ENCODE measurements around the gene PDE3B.
"Not testable (repeated sequence)": the region's sequence is repeated elsewhere in the genome, so short reads cannot be mapped to it uniquely, and the experiment has no call there.

PDE3B gene

DNA sequence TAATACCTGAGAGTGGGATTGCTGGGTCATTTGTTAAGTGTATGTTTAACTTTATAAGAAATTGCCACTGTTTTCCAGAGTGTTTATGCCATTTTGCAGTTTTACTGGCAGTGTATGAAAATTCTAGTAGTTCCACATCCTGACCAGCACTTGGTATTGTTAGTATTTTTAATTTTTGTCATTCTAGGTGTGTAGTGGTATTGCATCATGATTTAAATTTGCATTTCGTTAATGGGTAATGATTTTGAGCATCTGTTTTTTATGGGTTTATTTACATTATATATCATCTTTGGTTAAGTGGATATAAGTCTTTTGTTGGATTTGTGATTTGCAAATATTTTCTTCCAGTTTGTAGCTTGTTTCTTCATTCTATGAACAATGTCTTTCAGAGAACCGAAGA, 34.7 kb downstream of the PDE3B start:
- no peak for DNase-seq

DNA sequence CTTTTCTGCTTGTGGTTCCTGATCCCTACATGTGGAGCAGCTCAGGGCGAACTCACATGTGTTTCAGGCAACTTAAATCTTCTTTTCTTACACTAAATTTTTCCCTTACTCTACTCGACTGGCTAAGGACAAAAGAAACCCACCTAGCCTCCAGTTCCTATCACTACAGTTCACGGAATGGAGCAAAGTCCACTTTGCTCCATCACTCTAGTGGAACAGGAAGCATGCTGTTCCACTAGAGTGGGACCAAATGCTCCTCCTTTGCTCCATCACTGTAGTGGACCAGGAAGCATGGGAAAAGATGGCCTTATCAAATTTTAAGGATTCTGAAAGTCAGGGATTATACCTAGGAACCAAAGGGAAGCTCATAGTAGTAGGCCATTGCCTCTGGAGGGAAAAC, 36.1 kb downstream of the PDE3B start:
- DNase-seq, result no peak

DNA sequence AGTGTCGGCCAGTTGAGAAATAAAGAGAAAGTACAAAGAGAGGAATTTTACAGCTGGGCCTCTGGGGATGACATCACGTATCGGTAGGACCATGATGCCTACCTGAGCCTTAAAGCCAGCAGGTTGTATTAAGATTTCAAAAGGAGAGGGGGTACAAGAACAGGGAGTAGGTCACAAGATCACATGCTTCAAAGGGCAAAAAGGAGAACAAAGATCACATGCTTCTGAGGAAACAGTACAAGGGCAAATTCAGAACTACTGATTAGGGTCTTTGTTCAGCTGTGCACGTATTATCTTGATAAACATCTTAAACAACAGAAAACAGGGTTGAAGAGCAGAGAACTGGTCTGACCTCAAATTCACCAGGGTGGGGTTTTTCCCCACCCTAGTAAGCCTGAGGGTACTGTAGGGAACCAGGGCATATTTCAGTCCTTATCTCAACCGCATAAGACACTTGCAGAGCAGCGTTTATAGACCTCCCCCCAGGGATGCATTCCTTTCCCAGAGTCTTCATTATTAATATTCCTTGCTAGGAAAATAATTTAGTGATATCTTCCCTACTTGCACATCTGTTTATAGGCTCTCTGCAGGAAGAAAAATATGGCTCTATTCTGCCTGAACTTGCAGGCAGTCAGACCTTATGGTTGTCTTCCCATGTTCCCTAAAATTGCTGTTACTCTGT, 40.8 kb downstream of the PDE3B start:
- not testable (repeated sequence) for DNase-seq

DNA sequence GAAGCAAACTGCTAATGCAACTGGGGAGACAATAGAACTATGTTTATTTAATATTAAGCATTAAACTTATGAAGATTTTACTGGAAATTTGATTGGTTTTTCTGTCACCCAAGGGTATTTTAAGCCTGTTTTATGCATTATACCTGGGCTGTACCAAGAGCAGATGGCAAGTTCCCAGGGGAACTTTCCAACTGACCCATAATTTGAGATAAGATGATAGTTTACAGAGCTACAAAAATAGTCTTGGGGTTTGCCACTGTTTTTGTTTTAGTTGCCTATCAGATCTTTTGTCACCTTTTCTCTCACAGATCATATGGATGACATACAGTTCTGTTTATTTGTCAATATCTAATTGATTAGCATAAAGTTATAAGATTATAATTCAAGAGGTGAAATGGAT, 43.9 kb downstream of the PDE3B start:
- DNase-seq, result no peak

DNA sequence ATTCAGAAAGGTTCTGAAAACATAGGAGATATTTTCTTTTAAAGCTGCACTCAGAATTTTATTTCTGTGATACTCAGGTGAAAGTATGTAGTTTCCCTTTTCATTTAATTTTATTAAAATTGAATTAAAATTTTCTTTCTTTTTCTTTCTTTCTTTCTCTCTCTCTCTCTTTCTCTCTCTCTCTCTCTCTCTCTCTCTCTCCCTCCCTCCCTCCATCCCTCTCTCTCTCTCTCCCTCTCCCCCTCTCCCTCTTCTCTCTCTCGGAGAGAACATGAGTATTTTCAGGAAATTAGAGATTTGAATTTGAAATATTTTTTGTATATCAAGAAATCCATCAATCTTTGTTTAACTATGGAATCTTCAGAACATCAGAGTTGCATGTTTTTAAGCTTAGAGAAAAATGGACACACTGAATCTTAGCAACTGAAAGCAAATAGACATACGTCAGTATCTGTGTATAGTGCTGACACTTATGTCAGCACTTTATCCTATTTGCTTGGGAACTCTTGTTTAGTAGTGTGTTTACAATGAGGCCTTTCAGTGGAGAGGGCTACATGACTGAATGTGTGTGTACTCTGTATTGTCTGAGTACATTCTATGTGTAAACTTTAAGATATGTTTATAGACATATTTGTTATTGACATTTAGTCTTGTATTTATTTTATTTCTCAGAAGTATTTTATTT, 44.5 kb downstream of the PDE3B start:
- DNase-seq, result no peak

DNA sequence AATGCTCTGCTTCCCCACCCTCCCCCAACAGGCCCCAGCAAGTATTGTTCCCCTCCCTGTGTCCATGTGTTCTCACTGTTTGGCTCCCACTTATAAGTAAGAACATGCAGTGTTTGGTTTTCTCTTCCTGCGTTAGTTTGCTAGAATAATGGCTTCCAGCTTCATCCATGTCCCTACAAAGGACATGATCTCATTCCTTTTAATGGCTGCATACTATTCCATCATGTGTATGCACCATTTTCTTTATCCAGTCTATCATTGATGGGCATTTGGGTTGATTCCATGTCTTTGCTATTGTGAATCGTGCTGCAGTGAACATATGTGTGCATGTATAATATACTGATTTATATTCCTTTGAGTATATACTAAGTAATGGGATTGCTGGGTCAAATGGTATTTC, 52.1 kb downstream of the PDE3B start:
- not testable (repeated sequence) for DNase-seq

DNA sequence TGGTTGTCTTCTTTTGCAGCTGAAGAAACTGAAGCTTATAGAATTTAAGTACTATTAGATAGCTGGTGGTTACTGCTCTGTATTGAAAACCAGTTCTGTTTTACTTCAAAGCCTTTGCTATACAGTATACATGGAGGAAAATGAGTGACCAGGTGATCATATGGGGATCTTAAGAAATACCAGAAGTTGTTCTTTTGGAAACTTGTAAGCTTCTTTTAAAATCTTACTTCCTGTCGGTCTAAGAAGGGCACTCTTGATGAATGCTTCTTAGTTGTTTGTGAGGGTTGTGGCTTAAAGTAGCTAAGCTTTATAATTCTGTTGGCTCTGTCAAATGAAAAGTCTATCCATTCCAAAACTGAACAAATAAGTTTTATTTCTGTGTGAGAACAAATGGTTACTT, 55.2 kb downstream of the PDE3B start:
- no peak for DNase-seq

DNA sequence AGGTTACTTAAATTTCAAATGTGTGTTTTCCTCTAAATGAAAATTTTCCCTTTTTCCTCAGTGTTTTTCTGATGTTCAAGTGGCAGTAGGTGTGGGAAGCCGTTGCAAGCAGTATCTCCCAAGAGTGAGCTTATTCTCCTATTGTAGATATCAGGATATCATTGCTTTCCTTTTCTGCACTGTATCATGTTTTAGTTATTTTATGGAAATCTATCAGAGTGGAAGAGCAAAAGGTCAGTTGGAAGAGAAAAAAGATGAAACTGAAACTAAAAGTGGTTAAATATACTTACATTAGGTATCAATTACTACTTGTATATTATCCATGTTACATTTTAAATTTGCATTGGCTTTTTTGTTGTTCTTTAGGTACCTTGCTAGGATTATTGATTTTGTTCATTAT, 57.0 kb downstream of the PDE3B start:
- DNase-seq, result no peak

DNA sequence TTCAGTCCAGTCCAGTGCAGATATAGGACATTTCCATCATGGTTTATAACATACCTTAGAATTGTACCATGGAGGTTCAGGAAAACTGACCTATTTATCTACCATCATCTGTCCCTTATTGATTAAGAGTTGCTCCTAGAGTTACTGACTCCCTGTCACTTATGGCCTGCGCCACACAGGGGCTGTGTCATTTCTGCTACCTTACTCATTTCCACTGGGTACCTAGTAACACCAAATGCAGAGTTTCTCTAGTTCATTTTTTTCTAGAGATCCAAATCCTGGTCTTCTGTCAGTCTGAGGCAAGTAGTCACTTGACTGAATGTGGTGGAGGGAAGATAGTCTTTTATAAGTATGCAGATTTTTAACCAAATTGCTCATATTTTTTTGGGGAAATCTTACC, 59.2 kb downstream of the PDE3B start:
- no peak for DNase-seq

DNA sequence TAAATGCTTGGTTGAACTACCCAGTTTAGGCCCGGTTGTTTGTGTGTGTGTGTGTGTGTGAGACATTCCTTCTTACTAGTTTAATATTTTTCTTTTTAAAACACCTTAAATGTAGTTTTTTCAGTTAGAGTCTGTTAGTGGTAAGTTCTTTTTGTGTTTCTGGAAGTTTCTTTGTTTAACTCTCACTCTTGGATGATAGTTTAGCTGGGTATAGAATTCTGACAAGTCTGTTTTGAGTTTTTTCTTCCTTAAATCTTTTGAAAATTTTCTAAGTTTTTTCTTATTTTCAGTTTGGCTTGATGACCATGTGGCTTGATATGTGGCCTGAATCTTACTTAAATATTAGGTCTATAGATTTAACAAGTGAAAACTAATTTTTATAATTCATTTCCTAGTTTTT, 60.1 kb downstream of the PDE3B start:
- no peak for DNase-seq

DNA sequence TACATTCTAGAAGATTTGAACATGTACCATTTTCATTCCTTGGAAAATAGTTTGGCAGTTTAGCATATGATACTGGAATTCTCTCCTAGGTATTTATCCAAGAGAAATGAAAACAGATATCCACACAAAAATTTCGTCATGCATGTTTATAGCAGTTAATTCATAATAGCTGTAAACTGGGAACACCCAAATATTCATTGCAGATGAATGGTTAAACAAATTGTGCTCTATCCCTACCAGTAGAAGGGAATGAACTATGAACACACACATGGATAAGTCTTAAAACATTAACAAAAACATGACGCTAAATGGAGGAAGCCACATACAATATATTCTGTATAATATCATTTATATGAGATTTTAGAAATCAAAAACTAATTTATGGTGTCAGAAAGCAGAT, 61.5 kb downstream of the PDE3B start:
- DNase-seq, result no peak

DNA sequence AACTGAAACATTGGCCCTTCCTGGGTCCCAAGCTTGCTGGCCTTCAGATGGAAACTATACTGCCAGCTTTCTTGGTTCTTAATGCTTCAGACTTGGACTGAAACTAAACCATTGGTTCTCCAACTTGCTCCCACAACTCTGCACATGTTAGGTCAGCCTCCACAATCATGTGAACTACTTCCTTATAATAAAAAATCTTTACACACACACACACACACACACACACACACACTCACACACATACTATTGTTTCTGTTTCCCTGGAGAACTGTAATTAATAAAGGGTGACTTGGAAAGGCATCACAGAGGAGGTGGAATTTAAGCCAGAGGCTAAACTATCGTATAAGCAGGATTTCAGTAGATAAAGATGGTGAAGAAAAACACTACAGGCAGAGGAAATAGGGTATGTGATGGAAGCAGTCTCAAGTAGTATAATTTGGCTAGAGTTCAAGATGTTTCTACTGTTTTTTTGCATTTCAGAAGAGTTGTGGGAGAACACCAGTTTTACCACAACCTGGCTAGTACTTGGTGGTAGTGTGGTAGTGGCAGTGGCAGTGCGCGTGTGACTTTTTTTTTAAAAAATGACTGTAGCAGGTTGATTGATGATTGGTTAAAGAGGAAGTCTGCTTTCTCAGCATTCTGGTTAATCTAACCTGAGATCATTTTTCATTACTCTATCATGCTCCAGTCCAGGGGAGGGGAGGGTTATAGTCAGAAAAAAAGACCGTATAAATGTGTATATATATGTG, 70.1 kb downstream of the PDE3B start:
- no peak for DNase-seq

DNA sequence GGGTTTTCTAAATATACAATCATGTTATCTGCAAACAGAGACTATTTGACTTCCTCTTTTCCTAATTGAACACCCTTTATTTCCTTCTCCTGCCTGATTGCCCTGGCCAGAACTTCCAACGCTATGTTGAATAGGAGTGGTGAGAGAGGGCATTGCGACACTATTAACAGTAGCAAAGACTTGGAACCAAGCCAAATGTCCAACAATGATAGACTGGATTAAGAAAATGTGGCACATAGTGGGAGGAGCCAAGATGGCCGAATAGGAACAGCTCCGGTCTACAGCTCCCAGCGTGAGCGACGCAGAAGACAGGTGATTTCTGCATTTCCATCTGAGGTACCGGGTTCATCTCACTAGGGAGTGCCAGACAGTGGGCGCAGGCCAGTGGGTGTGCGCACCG, 72.1 kb downstream of the PDE3B start:
- DNase-seq, result not testable (repeated sequence)

DNA sequence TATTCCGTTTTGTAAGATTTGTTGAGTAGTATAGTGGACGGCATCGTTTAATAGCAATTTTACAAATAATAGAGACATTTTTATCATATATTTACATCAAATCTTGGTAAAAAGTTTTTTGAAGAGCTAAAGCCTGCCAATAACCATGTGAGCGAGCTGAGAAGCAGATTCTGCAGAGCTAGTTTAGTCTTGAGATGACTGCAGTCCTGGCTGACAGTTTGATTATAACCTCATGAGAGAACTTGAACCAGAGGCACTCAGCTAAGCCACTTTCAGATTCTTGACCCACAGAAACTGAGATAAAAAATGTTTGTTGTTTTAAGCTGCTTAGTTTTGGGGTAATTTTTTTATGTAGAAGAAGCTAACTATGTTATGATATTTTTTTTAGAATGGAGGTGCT, 78.9 kb downstream of the PDE3B start:
- DNase-seq, result no peak

DNA sequence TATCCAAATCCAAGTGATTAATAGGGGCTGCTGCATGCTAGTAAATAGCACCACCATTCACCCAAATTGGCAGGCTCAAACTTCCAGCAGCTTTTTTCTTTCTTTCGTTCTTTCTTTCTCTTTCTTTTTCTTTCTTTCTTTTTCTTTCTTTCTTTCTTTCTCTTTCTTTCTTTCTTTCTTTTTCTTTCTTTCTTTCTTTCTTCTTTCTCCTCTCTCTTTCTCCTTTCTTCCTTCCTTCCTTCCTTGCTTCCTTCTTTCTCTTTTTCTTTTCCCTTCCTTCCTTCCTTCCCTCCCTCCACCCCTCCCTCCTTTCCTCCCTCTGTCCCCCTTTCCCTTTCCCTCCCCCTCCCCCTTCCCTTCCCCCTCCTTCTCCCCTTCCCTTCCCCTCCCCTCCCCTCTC, 81.5 kb downstream of the PDE3B start:
- no peak for DNase-seq

DNA sequence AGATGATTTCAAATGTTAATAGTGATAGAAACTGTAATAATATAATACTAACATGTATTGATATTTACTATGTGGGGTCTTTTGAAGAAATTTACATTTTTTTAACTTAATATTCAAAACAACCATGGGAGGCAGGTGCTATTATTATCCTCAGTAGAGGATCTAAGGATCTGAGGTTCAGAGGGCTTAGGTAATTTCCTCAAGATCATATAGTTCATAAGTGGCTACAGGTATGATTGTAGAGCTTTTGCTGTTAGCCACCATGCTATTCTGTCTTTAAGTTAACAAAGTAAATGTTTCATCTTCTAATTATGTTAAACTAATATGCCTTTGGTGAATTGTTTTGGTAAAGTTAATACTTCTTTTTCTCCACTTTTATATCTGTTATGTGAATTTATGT, 83.6 kb downstream of the PDE3B start:
- no peak for DNase-seq

DNA sequence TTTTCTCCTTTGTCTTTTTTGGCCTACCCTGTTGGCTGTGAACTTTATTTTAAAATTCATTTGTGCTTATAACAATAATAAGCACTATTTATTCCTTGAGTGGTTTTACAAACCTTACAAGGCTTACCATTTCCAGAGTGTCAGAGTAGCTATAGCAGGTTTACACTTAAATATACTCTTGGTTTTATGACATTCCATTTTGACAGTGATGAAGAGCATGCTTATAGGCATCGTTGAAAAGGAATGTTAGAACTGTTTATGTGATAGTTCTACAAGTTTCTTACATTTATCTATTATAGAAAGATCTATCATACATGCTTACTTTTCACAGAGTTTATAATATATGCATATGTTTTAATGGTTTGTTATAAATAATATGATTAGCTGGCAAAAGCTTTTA, 84.1 kb downstream of the PDE3B start:
- DNase-seq, result no peak

DNA sequence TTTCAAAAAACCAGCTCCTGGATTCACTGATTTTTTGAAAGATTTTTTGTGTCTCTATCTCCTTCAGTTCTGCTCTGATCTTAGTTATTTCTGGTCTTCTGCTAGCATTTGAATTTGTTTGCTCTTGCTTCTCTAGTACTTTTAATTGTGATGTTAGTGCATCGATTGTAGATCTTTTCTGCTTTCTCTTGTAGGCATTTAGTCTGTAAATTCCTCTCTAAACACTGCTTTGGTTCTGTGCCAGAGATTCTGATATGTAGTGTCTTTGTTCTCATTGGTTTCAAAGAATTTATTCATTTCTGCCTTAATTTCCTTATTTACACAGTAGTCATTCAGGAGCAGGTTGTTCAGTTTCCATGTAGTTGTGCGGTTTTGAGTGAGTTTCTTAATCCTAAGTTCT, 96.9 kb downstream of the PDE3B start:
- not testable (repeated sequence) for DNase-seq

DNA sequence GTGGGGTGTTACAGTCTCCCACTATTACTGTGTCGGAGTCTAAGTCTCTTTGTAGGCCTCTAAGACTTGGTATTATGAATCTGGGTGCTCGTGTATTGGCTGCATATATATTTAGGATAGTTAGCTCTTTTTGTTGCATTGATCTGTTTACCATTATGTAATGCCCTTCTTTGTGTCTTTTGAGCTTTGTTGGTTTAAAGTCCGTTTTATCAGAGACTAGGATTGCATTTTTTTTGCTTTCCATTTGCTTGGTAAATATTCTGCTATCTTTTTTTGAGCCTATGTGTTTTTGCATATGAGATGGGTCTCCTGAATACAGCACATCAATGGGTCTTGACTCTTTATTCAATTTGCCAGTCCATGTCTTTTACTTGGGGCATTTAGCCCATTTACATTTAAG, 97.6 kb downstream of the PDE3B start:
- DNase-seq, result no peak

DNA sequence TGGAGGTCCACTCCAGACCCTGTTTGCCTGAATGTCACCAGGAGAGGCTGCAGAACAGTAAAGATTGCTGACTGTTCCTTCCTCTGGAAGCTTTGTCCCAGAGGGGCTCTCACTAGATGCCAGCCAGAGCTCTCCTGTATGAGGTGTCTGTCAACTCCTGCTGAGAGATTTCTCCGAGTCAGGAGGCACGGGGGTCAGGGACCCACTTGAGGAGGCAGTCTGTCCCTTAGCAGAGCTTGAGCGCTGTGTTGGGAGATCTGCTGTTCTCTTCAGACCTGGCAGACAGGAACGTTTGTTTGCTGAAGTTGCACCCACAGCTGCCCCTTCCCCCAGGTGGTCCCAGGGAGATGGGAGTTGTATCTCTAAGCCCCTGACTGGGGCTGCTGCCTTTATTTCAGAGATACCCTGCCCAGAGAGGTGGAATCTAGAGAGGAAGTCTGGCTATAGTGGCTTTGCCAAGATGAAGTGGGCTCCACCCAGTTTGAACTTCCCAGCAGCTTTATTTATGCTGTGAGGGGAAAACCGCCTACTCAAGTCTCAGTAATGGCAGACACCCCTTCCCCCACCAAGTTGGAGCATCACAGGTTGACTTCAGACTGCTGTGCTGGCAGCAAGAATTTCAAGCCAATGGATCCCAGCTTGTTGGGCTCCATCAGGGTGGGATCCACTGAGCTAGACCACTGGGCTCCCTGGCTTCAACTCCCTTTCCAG, 99.4 kb downstream of the PDE3B start:
- no peak for DNase-seq

DNA sequence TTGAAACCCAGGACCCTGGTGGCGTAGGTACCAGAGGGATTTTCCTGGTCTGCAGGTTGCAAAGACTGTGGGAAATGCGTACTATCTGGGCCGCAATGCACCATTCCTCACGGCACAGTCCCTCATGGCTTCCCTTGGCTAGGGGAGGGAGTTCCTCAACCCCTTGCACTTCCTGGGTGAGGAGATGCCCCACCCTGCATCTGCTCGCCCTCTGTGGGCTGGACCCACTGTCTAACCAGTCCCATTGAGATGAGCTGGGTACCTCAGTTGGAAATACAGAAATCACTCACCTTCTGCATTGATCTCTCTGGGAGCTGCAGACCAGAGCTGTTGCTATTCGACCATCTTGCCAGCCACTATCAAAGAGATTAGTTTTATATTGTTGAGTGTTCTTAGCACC, 100.1 kb downstream of the PDE3B start:
- not testable (repeated sequence) for DNase-seq

DNA sequence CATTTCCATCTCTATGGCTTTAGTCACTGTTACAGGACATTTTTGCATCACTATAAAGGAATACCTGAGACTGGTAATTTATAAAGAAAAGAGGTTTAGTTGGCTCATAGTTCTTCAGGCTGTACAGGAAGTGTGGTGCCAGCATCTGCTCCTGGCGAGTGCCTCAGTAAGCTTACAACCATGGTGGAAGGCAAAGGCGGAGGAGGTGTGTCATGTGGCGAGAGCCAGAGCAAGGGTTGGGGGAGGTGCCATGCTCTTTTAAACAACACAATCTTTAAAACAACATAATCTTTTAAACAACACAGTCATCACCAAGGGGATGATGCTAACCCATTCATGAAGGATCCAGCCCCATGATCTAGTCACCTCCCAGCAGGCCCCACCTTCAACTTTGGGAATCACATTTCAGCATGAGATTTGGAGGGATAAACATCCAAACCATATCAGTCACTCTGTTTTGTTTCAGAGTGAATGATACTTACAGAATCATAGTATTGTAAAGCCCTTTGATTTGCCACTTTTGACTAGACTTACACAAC, 103.3 kb downstream of the PDE3B start:
- DNase-seq, result no peak

DNA sequence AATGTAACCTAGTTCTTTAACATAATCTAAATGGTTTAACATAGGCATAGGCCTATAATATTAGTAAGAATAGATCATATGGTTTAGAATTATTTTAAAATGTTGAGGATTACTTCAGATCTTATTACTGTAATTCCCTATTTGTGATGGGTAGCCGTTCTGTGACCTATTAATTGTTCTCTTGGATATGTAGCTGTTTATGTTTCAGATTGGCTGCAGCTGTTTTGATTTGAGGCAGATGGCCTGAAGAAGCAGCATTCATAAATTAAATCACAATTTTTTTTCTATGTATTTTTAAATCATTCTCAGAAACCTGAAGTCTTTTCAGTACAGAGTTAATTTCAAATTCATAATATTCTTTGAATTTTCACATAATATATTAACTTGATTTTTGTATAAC, 104.5 kb downstream of the PDE3B start:
- DNase-seq, result no peak

Measured in NCI-H2081 treated with DMSO at 0.1 percent for 48 hours (cell line).